SKM-1 (cell line): Measurements from ENCODE around the gene GRIP2.
"Not testable (repeated sequence)": the region's sequence is repeated elsewhere in the genome, so short reads cannot be mapped to it uniquely, and the experiment has no call there.

Experiments used
- DNase-seq: peaks from one replicate; lab custom pipeline; 2025; ENCODE audit not compliant: unreplicated experiment; lab: John Stamatoyannopoulos, UW

GRIP2 gene

GRCh38 chr3:14522768-14523167 is 17.4 kb downstream of the GRIP2 start:
- DNase-seq: no peak

- no peak for DNase-seq
Observed at GRCh38 chr3:14522129-14522691, 17.9 kb downstream of the GRIP2 start.

GRCh38 chr3:14521611-14522010 is 18.5 kb downstream of the GRIP2 start:
- no peak for DNase-seq

GRCh38 chr3:14520967-14521366 is 19.2 kb downstream of the GRIP2 start:
- no peak for DNase-seq

- no peak for DNase-seq
Observed at GRCh38 chr3:14520149-14520548, 20.0 kb downstream of the GRIP2 start.

- no peak for DNase-seq
Observed at GRCh38 chr3:14519406-14519805, 20.7 kb downstream of the GRIP2 start.

- DNase-seq: no peak
Observed at GRCh38 chr3:14518893-14519292, 21.2 kb downstream of the GRIP2 start.

GRCh38 chr3:14518432-14518802 is 21.7 kb downstream of the GRIP2 start:
- DNase-seq: no peak

- DNase-seq: no peak
Observed at GRCh38 chr3:14517601-14518431, 22.3 kb downstream of the GRIP2 start.

GRCh38 chr3:14516738-14517345 is 23.3 kb downstream of the GRIP2 start:
- DNase-seq: no peak

- DNase-seq: not testable (repeated sequence)
Observed at GRCh38 chr3:14515526-14515925, 24.6 kb downstream of the GRIP2 start.

GRCh38 chr3:14514323-14514720 is 25.8 kb downstream of the GRIP2 start:
- DNase-seq: no peak

GRCh38 chr3:14513566-14514322 is 26.4 kb downstream of the GRIP2 start:
- DNase-seq: no peak

GRCh38 chr3:14512942-14513327 is 27.2 kb downstream of the GRIP2 start:
- no peak for DNase-seq

- DNase-seq: no peak
Observed at GRCh38 chr3:14512281-14512941, 27.7 kb downstream of the GRIP2 start.

GRCh38 chr3:14511623-14512280 is 28.4 kb downstream of the GRIP2 start:
- DNase-seq: no peak

GRCh38 chr3:14510838-14511622 is 29.1 kb downstream of the GRIP2 start:
- DNase-seq: no peak

- DNase-seq: no peak
Observed at GRCh38 chr3:14509796-14510100, 30.4 kb downstream of the GRIP2 start.

- peak; percentile 32 for DNase-seq
Observed at GRCh38 chr3:14508966-14509795, 31.0 kb downstream of the GRIP2 start.
